DMS114 treated with DMSO at 0.1 percent for 48 hours (cell line): Measurements from ENCODE around the gene NR1H2.
"Not testable (repeated sequence)": the region's sequence is repeated elsewhere in the genome, so short reads cannot be mapped to it uniquely, and the experiment has no call there.

Experiments used
- DNase-seq: peaks from one replicate; lab custom pipeline; 2025; ENCODE audit not compliant: unreplicated experiment; lab: John Stamatoyannopoulos, UW

NR1H2 gene

DNA sequence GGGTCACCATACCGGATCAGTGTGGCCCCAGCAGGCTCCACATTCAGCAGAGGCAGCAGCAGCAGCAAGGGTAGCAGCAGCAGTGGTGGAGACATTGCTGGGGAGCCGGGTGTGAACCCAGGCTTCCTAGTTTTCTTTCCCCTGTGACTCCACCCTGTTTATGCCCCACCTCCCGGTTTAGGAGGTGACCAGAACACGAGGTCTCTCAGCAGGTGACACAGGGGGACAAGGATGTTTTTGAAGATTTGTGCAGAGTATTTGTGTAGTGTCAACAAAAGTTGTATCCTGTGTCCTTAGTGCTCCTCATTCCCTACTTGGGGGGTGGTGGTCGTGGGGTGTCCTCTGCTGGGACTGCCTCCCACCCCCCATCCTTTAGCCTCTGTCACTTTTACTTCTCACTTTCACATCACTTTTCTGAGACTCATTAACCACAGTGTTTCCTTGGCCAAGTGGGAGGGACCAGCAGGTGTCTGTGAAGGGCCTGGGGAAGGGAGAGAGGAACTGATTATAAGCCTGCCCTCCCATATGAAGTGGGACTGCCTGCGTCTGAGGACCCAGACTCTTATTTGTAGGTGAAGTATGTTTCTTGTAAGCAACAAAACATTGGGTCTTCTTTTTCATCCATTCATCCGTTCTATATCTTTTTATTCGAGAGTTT, 31.5 kb upstream of the NR1H2 start:
- DNase-seq = no peak

DNA sequence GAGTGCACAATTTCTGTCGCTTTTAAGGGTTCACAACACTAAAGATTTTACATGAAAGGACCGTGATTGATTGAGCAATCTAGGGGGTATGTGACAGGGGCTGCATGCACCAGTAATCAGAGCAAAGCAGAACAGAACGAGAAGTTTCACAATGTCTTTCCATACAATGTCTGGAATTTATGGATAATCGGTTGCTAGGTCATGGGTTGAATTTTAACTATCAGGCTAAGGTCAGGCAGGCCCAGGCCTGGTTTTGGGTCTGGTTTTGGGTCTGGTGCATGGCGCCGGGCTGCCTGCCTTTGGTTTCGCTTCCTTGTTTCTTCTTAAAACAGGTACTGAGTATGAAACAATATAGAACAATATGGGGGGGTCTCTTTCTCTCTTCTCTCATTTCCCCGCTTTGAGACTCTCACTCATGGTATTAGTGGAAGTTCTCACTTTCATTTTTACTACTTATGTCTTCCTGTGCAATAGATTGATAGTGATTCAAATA, 29.1 kb upstream of the NR1H2 start:
- not testable (repeated sequence) for DNase-seq

DNA sequence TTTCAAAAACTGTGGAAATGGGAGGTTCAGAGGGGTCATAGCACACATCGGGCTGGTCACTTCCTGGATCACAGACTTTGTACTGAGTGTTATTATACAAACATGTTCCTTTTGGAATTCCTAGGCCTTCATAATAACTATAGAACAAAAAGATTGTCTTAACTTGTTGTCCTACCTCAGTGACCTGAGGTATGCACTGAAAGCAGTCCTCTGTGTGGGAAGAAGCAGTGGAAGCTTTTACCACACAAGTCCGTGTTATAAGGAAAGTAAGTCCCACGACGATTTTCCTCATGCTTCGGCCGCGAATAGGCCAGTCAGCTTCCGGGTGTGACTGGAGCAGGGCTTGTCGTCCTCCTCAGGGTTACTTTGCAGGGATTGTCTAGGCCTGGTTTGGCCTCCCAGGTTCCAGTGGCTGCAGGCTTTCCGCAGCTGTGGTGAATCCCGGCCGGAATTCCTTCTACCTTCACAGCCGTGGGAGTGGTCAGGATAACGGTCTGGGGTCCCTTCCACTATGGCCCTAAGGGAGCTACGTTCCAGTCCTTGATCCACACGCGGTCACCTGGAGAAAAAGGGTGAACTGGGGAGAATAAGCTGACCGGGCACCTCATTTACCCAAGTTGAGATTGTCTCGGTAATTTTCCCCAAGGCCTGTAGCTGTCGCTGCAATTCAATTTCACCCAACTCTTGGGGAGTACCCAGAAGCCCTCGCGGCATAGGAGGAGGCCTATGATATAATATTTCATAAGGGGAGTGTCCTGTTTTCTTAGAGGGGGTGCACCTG, 26.8 kb upstream of the NR1H2 start:
- no peak for DNase-seq

DNA sequence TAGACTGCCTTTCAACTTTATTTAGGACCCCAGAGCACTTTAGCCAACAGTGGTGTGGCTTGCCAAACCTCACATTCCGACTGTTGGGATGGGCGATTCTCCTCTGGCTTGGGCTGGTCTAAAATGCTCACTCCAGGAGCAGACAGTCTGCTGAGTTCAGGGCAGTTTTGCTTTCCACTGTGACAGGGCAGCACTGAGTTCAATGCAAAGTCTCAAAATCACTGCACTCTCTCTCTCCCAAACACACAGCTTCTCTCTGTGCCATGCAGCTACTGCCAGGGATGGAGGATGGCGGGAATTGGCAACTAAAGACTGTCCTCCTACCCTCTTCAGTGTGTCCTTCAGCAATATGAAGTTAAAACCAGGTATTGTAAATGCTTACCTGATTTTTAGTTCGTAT, 24.0 kb upstream of the NR1H2 start:
- no peak for DNase-seq

DNA sequence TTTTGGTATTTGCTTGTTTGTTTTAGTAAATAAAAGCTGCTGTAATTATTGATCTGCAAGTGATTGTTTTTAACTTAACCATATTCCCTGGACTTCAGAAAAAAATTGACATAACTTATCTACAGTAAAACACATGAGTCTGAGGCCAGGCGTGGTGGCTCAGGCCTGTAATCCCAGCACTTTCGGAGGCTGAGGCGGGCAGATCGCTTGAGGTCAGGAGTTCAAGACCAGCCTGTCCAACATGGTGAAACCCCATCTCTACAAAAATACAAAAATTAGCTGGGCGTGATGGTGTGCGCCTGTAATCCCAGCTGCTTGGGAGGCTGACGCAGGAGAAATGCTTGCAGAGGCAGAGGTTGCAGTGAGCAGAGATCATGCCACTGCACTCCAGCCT, 22.8 kb upstream of the NR1H2 start:
- not testable (repeated sequence) for DNase-seq

DNA sequence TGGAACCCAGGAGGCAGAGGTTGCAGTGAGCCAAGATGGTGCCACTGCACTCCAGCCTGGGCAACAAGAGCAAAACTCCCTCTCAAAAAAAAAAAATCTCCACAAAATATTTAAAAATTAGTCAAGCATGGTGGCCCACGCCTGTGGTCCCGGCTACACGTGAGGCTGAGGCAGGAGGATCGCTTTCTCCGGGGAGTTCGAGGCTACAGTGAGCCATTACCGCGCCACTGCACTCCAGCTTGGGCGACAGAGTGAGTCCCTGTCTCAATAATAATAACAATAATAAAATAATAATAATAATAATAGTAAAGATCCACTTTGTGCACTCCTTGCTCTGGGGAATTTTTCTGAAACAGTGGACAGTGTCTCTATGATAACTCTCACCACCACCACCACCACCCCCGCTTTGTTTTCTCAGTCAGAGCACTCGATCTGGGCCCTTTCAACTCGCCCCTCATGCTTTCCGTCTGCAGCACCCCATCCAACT, 19.5 kb upstream of the NR1H2 start:
- no peak for DNase-seq

DNA sequence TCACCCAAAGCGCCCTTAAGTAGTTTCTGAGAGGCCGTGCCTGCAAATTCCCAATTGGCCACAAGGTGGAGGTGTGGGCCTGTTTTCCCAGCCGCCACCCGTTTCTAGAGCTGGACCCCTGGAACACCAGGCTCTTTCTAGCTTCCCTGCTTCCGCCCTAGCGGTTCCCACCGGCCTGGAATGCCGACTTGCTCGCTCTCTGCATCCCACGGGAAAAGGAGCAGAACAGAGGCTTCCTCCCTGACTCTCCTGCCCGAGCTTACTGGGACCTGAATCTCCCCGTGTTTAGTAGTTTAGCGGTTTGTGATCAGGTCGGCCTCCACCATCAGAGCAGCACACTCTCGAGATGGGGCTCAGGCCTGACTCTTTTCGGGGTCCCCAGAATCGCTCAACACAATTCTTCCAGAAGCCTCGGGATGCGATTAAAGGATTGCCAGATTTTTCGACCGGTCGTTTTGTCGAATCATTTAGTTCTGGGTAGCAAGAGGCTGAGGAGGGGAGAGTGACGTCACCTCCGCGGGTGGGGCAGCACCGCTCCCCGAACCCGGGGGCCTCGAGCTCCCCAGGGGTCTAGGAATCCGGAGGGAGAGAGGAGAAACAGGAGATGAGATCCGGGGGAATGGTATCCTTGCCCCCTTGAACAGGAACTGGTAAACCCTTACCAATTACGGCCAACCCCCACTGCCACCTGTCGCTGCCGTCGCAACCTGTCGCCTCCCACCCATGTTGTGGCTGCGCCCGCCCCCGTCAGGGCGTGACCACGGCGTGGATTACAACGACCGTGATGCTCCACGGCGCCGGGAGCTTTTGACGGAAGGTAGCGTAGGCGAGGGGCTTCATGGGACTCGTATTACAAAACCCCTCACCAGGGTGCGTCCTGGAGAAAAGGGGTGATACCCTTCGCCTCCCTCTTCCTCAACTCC, 18.8 kb upstream of the NR1H2 start:
- peak; percentile 10 for DNase-seq

DNA sequence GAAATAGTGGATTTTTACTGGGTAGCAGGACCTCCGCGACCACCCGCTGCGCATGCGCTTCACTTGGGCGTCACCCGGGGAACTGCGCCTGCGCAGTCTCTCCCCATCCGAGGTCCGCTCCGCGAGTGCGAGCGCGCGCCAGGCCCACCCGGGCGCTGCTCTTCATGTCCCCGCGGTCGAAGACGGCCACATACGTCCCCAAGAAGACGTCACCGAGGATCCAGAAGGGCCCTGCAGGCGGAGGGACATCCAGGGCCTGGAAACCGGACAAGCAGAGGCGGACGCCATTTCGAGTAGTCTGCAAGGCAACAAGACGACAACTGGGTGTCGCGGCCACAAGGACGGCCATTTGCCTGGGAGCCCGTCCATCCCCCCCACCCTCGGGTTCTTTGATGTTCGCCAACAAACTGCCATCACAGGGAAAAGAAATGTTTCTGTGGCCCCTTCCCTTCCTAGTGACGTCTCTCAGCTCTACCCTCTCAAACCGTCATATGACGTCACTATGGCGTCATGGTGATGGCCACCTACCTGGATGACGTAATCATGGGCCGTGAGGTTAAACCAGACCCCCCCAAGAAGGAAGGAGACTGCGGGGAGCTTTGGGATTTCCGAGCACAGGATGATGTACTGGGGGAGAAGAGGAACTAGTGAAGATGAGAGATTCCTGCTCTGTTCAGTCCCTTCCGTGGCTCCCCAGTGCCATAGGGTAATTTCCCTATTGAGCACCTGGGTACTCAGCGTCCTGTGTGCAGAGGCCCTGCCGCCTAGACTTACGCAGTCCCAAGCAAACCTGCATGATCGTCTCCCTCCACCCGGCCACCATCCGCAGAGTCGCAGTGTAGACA, 17.6 kb upstream of the NR1H2 start:
- DNase-seq = no peak

DNA sequence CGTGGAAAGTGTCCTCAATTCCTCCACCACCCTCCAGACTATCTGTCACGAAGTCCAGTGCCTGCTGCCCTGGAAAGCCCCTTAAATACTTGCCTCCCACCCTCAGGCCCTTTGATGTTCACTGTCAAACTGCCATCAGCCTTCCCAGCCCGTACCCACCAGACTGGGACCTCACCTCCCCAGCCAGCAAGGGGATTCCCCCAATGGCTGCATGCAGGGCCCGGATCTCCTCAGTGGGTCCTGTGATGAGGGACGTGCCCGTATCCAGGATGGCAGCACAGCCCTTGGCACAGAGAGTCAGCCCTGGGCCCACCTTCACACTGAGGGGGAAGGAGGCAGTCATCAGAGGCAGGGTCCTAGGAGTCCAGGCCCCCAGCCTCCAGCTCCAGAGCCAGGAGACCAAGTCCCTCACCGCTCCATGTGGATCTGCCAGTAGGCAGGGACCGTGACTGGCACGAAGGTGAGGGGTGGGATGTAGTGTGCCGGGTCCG, 16.9 kb upstream of the NR1H2 start:
- DNase-seq = no peak

DNA sequence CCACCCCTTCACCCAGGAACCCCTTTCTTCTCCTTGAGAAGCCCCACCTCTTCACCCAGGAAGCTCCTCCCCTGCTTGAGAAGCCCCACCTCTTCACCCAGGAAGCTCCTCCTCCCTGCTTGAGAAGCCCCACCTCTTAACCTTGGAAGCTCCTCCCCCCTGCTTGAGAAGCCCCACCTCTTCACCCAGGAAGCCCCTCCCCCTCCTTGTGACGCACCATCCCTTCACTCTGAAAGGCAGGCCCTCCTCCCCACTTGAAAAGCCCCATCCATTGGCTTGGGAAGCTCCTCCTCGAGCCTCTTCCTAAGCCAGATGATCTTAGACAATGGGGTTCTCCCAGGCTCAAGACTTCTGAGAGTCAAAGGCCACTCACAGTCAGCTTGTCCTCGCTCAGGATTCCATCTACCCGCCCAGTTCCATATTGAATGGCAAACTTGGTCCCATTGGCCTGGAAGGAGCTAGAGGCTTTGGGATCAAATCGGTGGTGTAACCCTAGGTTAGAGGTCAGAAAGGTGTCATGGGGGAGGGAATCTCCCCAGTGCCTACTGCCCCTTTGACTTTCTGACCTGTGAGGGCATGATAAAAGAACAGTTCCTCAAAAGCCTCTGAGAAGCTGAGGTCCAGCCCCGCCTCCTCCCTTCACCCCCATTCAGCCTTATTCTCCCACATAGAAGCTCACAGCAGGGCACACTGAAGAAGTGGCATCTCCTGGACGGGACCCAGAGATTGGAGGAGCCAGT, 14.8 kb upstream of the NR1H2 start:
- DNase-seq = no peak

DNA sequence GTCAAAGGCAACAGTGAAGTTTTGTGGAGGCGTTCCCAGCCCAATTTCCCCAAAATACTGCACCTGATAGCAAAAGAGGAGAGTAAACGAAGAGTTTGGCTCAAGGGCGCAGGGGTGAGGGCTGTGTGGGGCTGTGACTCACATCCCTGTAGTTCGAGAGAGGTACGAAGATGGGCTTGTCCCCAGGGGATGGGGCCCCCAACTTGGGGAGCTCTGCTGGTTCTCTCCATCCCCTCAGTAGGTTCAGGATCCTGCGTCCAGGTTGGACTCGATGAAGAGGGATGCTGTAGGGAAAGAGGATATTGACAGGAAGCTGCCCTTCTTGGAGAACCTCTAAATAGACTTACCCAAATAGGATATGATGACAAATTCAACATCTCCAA, 14.2 kb upstream of the NR1H2 start:
- DNase-seq = no peak

DNA sequence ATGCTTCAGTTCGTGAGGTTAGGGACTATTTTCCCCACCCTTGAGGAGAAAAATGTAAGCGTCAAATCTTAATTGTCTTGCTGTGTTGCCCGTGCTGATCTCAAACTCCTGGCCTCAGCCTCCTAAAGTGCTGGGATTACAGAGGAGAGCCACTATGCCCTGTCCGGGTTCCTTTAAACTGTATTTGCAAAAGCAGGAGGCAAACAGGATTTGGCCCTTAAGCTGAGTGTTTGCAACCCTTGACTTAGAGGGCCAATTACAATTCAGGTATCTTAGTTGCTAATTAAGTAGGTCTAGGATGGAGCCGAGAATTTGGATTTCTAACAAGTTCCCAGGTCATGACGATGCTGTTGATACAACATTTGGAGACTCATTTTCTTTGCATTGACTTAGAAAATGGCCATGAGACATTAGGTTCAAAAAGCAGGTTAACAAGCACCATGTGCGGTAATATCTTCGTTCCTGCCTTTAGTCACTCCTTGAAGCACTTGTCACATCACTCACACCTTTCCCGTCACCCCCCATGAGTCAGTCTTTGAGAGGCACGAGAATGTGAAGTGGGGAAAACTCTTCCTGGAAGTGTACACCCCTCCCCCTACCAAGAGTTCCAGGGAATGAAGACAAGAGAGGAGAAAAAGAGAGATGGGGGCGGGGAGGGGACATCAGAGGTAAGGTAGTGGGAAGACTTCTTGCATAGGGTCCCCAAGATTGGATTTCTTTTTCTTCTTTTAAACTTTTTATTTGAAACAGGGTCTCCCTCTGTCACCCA, 13.4 kb upstream of the NR1H2 start:
- DNase-seq = no peak

DNA sequence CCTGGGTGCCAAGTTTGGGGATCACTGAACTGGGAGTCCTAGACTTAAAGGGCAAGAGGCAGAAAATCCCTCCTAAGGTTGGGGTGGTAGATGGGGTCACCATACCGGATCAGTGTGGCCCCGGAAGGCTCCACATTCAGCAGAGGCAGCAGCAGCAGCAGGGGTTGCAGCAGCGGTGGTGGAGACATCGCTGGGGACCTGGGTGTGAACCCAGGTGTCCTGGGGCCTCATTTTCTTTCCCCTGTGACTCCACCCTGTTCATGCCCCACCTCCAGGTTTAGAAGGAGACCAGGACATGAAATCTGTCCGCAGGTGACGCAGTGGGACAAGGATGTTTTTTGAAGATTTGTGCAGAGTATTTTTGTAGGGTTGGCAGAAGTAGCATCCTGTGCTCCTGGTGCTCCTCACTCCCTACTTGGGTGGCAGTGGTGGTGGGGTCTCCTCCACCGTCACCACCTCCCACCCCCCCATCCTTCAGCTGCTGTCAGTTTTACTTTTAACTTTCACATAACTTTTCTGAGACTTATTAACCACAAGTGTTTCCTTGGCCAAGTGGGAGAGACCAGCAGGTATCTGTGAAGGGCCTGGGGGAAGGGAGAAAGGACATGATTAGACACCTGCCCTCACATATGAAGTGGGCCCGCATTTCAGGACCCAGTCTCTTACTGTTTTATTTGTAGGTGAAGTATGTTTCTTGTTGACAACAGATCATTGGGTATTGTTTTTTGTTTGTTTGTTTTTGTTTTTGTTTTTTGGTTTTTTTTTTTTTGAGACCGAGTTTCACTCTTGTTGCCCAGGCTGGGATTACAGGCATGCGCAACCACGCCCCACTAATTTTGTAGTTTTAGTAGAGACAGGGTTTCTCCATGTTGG, 10.6 kb upstream of the NR1H2 start, which contains the start of gene NAPSA:
NAPSA (minus strand) TSS at position 206 of the 873 bp plus-strand sequence; CDS start at position 188, 18 bp downstream.
- no peak for DNase-seq

DNA sequence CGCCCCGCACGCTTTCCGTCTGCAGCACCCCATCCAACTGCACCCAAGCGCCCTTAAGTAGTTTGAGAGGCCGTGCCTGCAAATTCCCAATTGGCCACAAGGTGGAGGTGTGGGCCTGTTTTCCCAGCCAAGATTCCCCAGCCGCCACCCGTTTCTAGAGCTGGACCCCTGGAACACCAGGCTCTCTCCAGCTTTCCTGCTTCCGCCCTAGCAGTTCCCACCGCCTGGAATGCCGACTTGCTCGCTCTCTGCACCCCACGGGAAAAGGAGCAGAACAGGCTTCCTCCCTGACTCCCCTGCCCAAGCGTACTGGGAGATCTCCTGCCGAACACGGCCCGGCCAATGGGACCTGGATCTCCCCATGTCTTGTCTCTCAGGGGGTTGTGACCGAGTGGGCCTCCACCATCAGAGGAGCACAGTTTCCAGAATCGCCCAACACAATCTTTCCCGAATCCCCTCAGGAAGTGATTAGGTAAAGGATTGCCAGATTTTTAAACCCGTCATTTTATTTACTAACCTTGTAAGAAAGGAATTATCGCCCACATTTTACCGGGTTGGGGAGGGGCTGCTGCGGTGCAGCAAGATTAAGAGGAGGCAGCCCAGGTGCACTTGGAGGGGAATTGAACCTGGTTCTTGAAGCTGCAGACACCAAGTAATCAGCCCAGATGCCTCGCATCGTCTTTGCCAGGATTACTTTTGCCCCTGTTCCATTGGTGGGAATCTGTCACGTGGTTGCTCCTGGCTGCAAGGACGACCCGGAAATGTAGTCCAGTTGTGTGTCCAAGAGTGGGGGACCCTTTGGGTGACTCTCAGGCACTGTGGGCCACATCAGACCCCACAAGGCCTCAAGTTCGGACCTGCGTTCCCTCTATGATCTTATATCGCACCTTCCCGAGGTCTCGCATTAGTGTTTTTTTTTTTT, 7.3 kb upstream of the NR1H2 start:
- peak; percentile 69 for DNase-seq

DNA sequence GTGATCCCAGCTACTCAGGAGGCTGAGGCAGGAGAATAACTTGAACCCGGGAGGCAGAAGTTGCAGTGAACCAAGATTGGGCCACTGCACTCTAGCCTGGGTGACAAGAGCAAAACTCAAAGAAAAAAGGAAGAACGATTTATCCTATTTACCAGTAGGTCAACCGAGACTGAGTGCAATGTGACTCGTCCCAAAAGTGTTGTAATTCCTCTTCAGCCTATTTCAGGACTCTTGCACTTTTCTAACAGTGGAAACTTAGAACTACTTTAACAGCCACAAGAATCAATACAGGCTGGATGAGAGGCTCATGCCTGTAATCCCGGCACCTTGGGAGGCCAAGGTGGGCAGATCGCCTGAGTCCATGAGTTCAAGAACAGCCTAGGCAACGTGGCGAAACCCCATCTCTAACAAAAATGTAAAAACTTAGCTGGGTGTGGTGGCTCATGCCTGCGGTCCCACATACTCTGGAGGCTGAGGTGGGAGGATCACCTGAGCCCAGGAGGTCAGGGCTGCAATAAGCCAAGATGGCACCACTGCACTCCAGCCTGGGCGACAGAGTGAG, 4.3 kb upstream of the NR1H2 start:
- no peak for DNase-seq

DNA sequence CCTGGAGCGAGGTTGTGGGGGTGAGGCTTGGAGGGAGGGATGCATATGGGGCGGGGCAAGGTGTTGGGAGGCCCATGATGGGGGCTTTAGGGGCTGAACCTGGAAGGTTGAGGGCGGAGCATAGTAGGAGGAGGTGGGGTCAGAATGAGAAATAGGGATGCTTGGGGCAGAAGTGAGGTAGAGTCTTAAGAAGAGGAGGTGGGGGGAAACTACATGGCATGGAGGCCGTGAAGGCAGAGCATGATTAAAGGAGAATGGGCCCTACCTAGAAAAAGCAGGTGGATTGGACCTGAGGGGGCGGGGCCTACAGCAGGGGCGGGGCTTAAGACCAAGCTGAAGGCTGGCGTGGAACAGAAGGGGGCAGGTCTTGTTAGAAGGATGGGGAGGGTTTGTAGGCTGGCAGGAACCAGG, 799 bp downstream of the NR1H2 start:
- DNase-seq = no peak
